ENCODE data around the gene TAMALIN.

The TAMALIN gene

GRCh38 chr12:52027085-52027843 lies 20.5 kb downstream of the TAMALIN start:
- ATAC-seq (ENCODE audit: insufficient read depth, low read depth) (no peak), DNase-seq (no peak)
- H3K27ac ChIP-seq (ENCODE audit: low read length): no peak overlapping the region
- H3K4me2 ChIP-seq (ENCODE audit: insufficient read depth, low read length): no peak overlapping the region
- H3K9ac ChIP-seq (ENCODE audit: low read depth, low read length): no peak overlapping the region
- no peak overlapping the region for H2AFZ ChIP-seq (ENCODE audit: low read depth, low read length)
- no peaks in the 10 kb centered on the region for H3K9me3 ChIP-seq (ENCODE audit: insufficient read depth, low read length, severe bottlenecking)
- no peaks in the 10 kb centered on the region for H3K27me3 ChIP-seq (ENCODE audit: insufficient read depth, low read length, poor library complexity)
- H4K20me1 ChIP-seq (ENCODE audit: insufficient read depth, low read length): peaks cover 9% of the 10 kb centered on the region
- no peaks in the 10 kb centered on the region for H3K79me2 ChIP-seq (ENCODE audit: insufficient read depth, low read length)
- TF ChIP-seq, protein P1, sequence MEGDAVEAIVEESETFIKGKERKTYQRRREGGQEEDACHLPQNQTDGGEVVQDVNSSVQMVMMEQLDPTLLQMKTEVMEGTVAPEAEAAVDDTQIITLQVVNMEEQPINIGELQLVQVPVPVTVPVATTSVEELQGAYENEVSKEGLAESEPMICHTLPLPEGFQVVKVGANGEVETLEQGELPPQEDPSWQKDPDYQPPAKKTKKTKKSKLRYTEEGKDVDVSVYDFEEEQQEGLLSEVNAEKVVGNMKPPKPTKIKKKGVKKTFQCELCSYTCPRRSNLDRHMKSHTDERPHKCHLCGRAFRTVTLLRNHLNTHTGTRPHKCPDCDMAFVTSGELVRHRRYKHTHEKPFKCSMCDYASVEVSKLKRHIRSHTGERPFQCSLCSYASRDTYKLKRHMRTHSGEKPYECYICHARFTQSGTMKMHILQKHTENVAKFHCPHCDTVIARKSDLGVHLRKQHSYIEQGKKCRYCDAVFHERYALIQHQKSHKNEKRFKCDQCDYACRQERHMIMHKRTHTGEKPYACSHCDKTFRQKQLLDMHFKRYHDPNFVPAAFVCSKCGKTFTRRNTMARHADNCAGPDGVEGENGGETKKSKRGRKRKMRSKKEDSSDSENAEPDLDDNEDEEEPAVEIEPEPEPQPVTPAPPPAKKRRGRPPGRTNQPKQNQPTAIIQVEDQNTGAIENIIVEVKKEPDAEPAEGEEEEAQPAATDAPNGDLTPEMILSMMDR (IDR thresholded peaks at IDR 0.05; ENCODE audit: borderline replicate concordance, extremely low read depth, low read length, poor library complexity, severe bottlenecking): no peak
- no peak for TF ChIP-seq EZH2 (IDR thresholded peaks at IDR 0.05; ENCODE audit: borderline replicate concordance, low read depth, low read length, severe bottlenecking)
- H3K4me3 ChIP-seq (ENCODE audit: low read depth in 1 of 2, low read length in 2 of 2): no peak overlapping the region
- H3K4me1 ChIP-seq (ENCODE audit: insufficient read depth, low read length): peaks cover 40% of the 10 kb centered on the region
- H3K36me3 ChIP-seq (ENCODE audit: insufficient read depth, low read length): no peaks in the 10 kb centered on the region

- Histone ChIP-seq H3K27me3 (ENCODE audit: insufficient read depth, low read length, poor library complexity) (peaks cover 11% of the 10 kb centered on the region), H3K79me2 (ENCODE audit: insufficient read depth, low read length) (no peaks in the 10 kb centered on the region), H3K4me2 (ENCODE audit: insufficient read depth, low read length) (no peak overlapping the region), H2AFZ (ENCODE audit: low read depth, low read length) (no peak overlapping the region), H3K4me1 (ENCODE audit: insufficient read depth, low read length) (peaks cover 37% of the 10 kb centered on the region), H3K4me3 (ENCODE audit: low read depth in 1 of 2, low read length in 2 of 2) (no peak overlapping the region), H3K9ac (ENCODE audit: low read depth, low read length) (no peak overlapping the region), H3K27ac (ENCODE audit: low read length) (no peak overlapping the region), H3K9me3 (ENCODE audit: insufficient read depth, low read length, severe bottlenecking) (no peaks in the 10 kb centered on the region), H3K36me3 (ENCODE audit: insufficient read depth, low read length) (no peaks in the 10 kb centered on the region), H4K20me1 (ENCODE audit: insufficient read depth, low read length) (peaks cover 21% of the 10 kb centered on the region)
- no peak for ATAC-seq (ENCODE audit: insufficient read depth, low read depth)
- no peak for DNase-seq
- TF ChIP-seq EZH2 (IDR thresholded peaks at IDR 0.05; ENCODE audit: borderline replicate concordance, low read depth, low read length, severe bottlenecking): no peak
- TF ChIP-seq, protein P1 (IDR thresholded peaks at IDR 0.05; ENCODE audit: borderline replicate concordance, extremely low read depth, low read length, poor library complexity, severe bottlenecking): no peak
Observed at GRCh38 chr12:52029685-52030084, 22.9 kb downstream of the TAMALIN start.

DNA sequence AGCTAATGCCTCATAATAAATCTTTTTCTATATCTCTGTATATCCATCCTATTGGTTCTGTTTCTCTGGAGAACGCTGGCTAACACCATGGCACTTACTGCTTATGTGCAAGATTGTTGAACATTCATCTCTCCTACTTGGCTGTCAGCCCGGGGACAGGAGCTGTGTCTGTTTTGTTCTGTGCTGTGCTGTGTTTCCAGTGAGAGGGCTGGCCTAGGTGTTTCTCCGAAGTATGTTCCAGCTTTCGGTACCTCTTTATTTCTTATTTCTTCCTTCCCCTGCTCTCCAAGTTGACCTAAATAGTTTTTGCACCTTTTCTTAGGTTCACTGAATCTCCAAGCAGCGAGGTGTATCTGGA lies 25.7 kb downstream of the TAMALIN start:
- Histone ChIP-seq H3K27me3 (ENCODE audit: insufficient read depth, low read length, poor library complexity) (peaks cover 36% of the 10 kb centered on the region), H2AFZ (ENCODE audit: low read depth, low read length) (no peak overlapping the region), H3K4me1 (ENCODE audit: insufficient read depth, low read length) (peaks cover 27% of the 10 kb centered on the region), H3K36me3 (ENCODE audit: insufficient read depth, low read length) (no peaks in the 10 kb centered on the region), H3K79me2 (ENCODE audit: insufficient read depth, low read length) (no peaks in the 10 kb centered on the region), H3K9me3 (ENCODE audit: insufficient read depth, low read length, severe bottlenecking) (no peaks in the 10 kb centered on the region), H3K4me2 (ENCODE audit: insufficient read depth, low read length) (peak overlapping the region; percentile 65), H3K27ac (ENCODE audit: low read length) (no peak overlapping the region), H3K4me3 (ENCODE audit: low read depth in 1 of 2, low read length in 2 of 2) (no peak overlapping the region), H4K20me1 (ENCODE audit: insufficient read depth, low read length) (peaks cover 28% of the 10 kb centered on the region), H3K9ac (ENCODE audit: low read depth, low read length) (no peak overlapping the region)
- DNase-seq (no peak), ATAC-seq (ENCODE audit: insufficient read depth, low read depth) (no peak)
- TF ChIP-seq, protein P1 (IDR thresholded peaks at IDR 0.05; ENCODE audit: borderline replicate concordance, extremely low read depth, low read length, poor library complexity, severe bottlenecking): no peak
- TF ChIP-seq EZH2 (IDR thresholded peaks at IDR 0.05; ENCODE audit: borderline replicate concordance, low read depth, low read length, severe bottlenecking): no peak

All from DND-41 (cell line).